MM.1S (cell line): ENCODE data around the gene SUMO4.

Experiments used
- DNase-seq: peaks from one replicate; pipeline ENCODE4 v3.0.0-alpha.2; 2015
- H2AFZ ChIP-seq: fragments of 300-600 bp; sonication (generic); 2 replicates; pipeline ENCODE4 v1.6.0; 2016; ENCODE audit warnings: antibody characterized with exemption, low read length
- H3F3A ChIP-seq: fragments of 300-600 bp; sonication (generic); 2 replicates; pipeline ENCODE4 v1.6.1; 2016; ENCODE audit warnings: mild to moderate bottlenecking, antibody characterized with exemption, low read length, moderate library complexity, mixed read lengths; ENCODE audit not compliant: insufficient read depth
- H3K27ac ChIP-seq: fragments of 300-600 bp; sonication (generic); 2 replicates; pipeline ENCODE4 v1.5.1; 2016; ENCODE audit warnings: mild to moderate bottlenecking, low read length
- H3K27me3 ChIP-seq: fragments of 300-600 bp; sonication (generic); replicated peaks from 2 replicates; pipeline ENCODE4 v1.6.0; 2016; ENCODE audit warnings: low read length; ENCODE audit not compliant: insufficient read depth
- H3K36me3 ChIP-seq: fragments of 300-600 bp; sonication (generic); replicated peaks from 2 replicates; pipeline ENCODE4 v1.6.1; 2016; ENCODE audit warnings: mild to moderate bottlenecking, low read length, mixed read lengths; ENCODE audit not compliant: insufficient read depth
- H3K4me1 ChIP-seq: fragments of 300-600 bp; sonication (generic); 2 replicates; pipeline ENCODE4 v1.6.1; 2016; ENCODE audit warnings: low read length, mixed read lengths
- H3K4me2 ChIP-seq: fragments of 300-600 bp; sonication (generic); 2 replicates; pipeline ENCODE4 v1.6.0; 2016; ENCODE audit warnings: low read depth, low read length
- H3K4me3 ChIP-seq: fragments of 300-600 bp; sonication (generic); 2 replicates; pipeline ENCODE4 v1.5.1; 2016; ENCODE audit warnings: low read length, mixed read lengths
- H3K79me2 ChIP-seq: fragments of 300-600 bp; sonication (generic); 2 replicates; pipeline ENCODE4 v1.6.1; 2016; ENCODE audit warnings: mixed run types, low read length, mixed read lengths
- H3K9ac ChIP-seq: fragments of 300-600 bp; sonication (generic); 2 replicates; pipeline ENCODE4 v1.6.1; 2016; ENCODE audit warnings: low read length, mixed read lengths
- H3K9me2 ChIP-seq: fragments of 300-600 bp; sonication (generic); replicated peaks from 2 replicates; pipeline ENCODE4 v1.6.1; 2016; ENCODE audit warnings: mild to moderate bottlenecking, low read length, mixed read lengths; ENCODE audit not compliant: insufficient read depth
- H3K9me3 ChIP-seq: fragments of 300-600 bp; sonication (generic); replicated peaks from 2 replicates; pipeline ENCODE4 v1.6.1; 2016; ENCODE audit warnings: mild to moderate bottlenecking, low read length, mixed read lengths; ENCODE audit not compliant: insufficient read depth
- H4K20me1 ChIP-seq: fragments of 300-600 bp; sonication (generic); 2 replicates; pipeline ENCODE4 v1.6.1; 2016; ENCODE audit warnings: mild to moderate bottlenecking, low read length, moderate library complexity, mixed read lengths; ENCODE audit not compliant: insufficient read depth
- CTCF ChIP-seq: fragments of 300-600 bp; sonication (generic); IDR thresholded peaks from 2 replicates; pipeline ENCODE4 v1.5.1; 2016; ENCODE audit warnings: antibody characterized with exemption, low read length, mixed read lengths
- EZH2 ChIP-seq: fragments of 300-600 bp; sonication (generic); optimal IDR thresholded peaks from 2 replicates; pipeline ENCODE3; 2017; ENCODE audit warnings: low read depth, mild to moderate bottlenecking, antibody characterized with exemption, low read length, mixed read lengths
- EZH2phosphoT487 ChIP-seq: fragments of 300-600 bp; sonication (generic); IDR thresholded peaks from 2 replicates; pipeline ENCODE4 v1.6.1; 2018; ENCODE audit warnings: antibody characterized with exemption, low read length

SUMO4 gene

GRCh38 chr6:149395185-149395584 is 4.9 kb upstream of the SUMO4 start:
- TF ChIP-seq EZH2phosphoT487 = no peak
- no peak for TF ChIP-seq EZH2
- no peak for TF ChIP-seq CTCF
- no peak overlapping the region for H3K4me2 ChIP-seq
- no peak overlapping the region for H2AFZ ChIP-seq
- H3K27me3 ChIP-seq = no peaks in the 10 kb centered on the region
- no peak for DNase-seq
- no peak overlapping the region for H3K4me3 ChIP-seq
- no peak overlapping the region for H3K9ac ChIP-seq
- H3K27ac ChIP-seq = no peak overlapping the region
- no peaks in the 10 kb centered on the region for H3K4me1 ChIP-seq
- no peaks in the 10 kb centered on the region for H3K79me2 ChIP-seq
- H3K36me3 ChIP-seq = no peaks in the 10 kb centered on the region
- no peaks in the 10 kb centered on the region for H3F3A ChIP-seq
- no peaks in the 10 kb centered on the region for H4K20me1 ChIP-seq
- H3K9me3 ChIP-seq = no peaks in the 10 kb centered on the region
- H3K9me2 ChIP-seq = no peaks in the 10 kb centered on the region

- H3K27ac ChIP-seq = no peak overlapping the region
- H3F3A ChIP-seq = no peaks in the 10 kb centered on the region
- no peaks in the 10 kb centered on the region for H4K20me1 ChIP-seq
- no peaks in the 10 kb centered on the region for H3K79me2 ChIP-seq
- H3K9me2 ChIP-seq = no peaks in the 10 kb centered on the region
- H2AFZ ChIP-seq = no peak overlapping the region
- H3K36me3 ChIP-seq = no peaks in the 10 kb centered on the region
- H3K9me3 ChIP-seq = no peaks in the 10 kb centered on the region
- DNase-seq = no peak
- no peaks in the 10 kb centered on the region for H3K4me1 ChIP-seq
- H3K27me3 ChIP-seq = no peaks in the 10 kb centered on the region
- H3K9ac ChIP-seq = no peak overlapping the region
- no peak overlapping the region for H3K4me2 ChIP-seq
- no peak overlapping the region for H3K4me3 ChIP-seq
- TF ChIP-seq CTCF = no peak
- no peak for TF ChIP-seq EZH2phosphoT487
- TF ChIP-seq EZH2 = no peak
These were observed 2.7 kb upstream of the SUMO4 start for GRCh38 chr6:149397384-149397783.

GRCh38 chr6:149403534-149403933 is 3.5 kb downstream of the SUMO4 start:
- no peak overlapping the region for H3K27ac ChIP-seq
- no peaks in the 10 kb centered on the region for H4K20me1 ChIP-seq
- no peak for TF ChIP-seq EZH2
- no peak for TF ChIP-seq CTCF
- no peak for TF ChIP-seq EZH2phosphoT487
- no peaks in the 10 kb centered on the region for H3K36me3 ChIP-seq
- H2AFZ ChIP-seq = no peak overlapping the region
- no peaks in the 10 kb centered on the region for H3K4me1 ChIP-seq
- H3K4me2 ChIP-seq = no peak overlapping the region
- no peaks in the 10 kb centered on the region for H3K79me2 ChIP-seq
- no peak overlapping the region for H3K9ac ChIP-seq
- no peaks in the 10 kb centered on the region for H3K9me2 ChIP-seq
- H3K9me3 ChIP-seq = no peaks in the 10 kb centered on the region
- H3F3A ChIP-seq = no peaks in the 10 kb centered on the region
- H3K4me3 ChIP-seq = no peak overlapping the region
- no peaks in the 10 kb centered on the region for H3K27me3 ChIP-seq
- DNase-seq = no peak
